HG03575 (cell line): ENCODE data around the gene CABP4.
"Not testable (repeated sequence)": the region's sequence is repeated elsewhere in the genome, so short reads cannot be mapped to it uniquely, and the experiment has no call there.

Experiments
- ATAC-seq: cut with Tn5 transposase; IDR thresholded peaks from one replicate; pipeline ENCODE4 v1.9.1; 2021; ENCODE audit not compliant: unreplicated experiment, insufficient number of reproducible peaks, low FRiP score; ENCODE audit errors: extremely low read depth

Gene CABP4

GRCh38 chr11:67449116-67449844, 5.9 kb upstream of the CABP4 start:
- no peak for ATAC-seq

- no peak for ATAC-seq
Measured at GRCh38 chr11:67450796-67451657, 4.1 kb upstream of the CABP4 start.

GRCh38 chr11:67451658-67451976, 3.5 kb upstream of the CABP4 start:
- ATAC-seq, result no peak

- no peak for ATAC-seq
Measured at GRCh38 chr11:67452141-67452952, 2.8 kb upstream of the CABP4 start, which contains the start of gene GPR152. Gene GPR152, minus strand, starts transcription at chr11:67452729. Its CDS starts 5 bp downstream, at chr11:67452724.

GRCh38 chr11:67453816-67454732, 1.1 kb upstream of the CABP4 start:
- ATAC-seq, result no peak

GRCh38 chr11:67456068-67456705, 1.0 kb downstream of the CABP4 start:
- no peak for ATAC-seq

- no peak for ATAC-seq
Measured at GRCh38 chr11:67457453-67457852, 2.3 kb downstream of the CABP4 start.

GRCh38 chr11:67458266-67458665, 3.1 kb downstream of the CABP4 start:
- ATAC-seq, result no peak

- no peak for ATAC-seq
Measured at GRCh38 chr11:67463186-67463585, 8.0 kb downstream of the CABP4 start.

GRCh38 chr11:67463680-67464410, 8.7 kb downstream of the CABP4 start:
- no peak for ATAC-seq

GRCh38 chr11:67464411-67465188, 9.4 kb downstream of the CABP4 start:
- no peak for ATAC-seq

- no peak for ATAC-seq
Measured at GRCh38 chr11:67465189-67465510, 10.0 kb downstream of the CABP4 start.

- ATAC-seq, result not testable (repeated sequence)
Measured at GRCh38 chr11:67465530-67465929, 10.4 kb downstream of the CABP4 start.

GRCh38 chr11:67466367-67466766, 11.2 kb downstream of the CABP4 start:
- ATAC-seq, result no peak

- no peak for ATAC-seq
Measured at GRCh38 chr11:67466962-67467771, 12.0 kb downstream of the CABP4 start.

GRCh38 chr11:67468056-67468455, 12.9 kb downstream of the CABP4 start:
- ATAC-seq, result no peak
